IMR-90 (cell line): ENCODE data around the gene GBP6.

ENCODE experiments used
- CTCF ChIP-seq: conservative IDR thresholded peaks from 2 replicates; pipeline ENCODE4 v1.5.1; 2012; ENCODE audit warnings: mild to moderate bottlenecking, low read depth, low read length, improper control_type of control experiment
- USF2 ChIP-seq: fragments of 150-350 bp; IDR thresholded peaks from 2 replicates; pipeline ENCODE4 v1.6.1; 2017; ENCODE audit warnings: mild to moderate bottlenecking, antibody characterized with exemption, low read length, low read depth

- TF ChIP-seq CTCF (no peak), USF2 (no peak)
These were observed 65.2 kb downstream of the GBP6 start for GRCh38 chr1:89429062-89429461.
